ENCODE data around the gene ADIPOR2.

The ADIPOR2 gene

DNA sequence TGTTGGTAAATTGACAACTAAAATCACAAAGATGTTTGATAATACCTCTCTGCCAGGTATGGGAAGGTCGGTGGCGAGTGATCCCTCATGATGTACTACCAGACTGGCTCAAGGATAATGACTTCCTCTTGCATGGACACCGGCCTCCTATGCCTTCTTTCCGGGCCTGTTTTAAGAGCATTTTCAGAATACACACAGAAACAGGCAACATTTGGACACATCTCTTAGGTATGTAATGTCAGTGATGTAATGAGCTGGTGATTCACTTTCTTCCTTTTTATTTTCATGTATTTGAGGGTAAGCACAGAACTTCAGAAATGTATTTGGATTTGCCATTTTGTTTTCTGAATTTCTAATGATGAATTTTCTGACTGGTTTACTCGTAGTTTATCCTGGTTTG is 86.9 kb downstream of the ADIPOR2 start:
- DNase-seq = no peak

DNA sequence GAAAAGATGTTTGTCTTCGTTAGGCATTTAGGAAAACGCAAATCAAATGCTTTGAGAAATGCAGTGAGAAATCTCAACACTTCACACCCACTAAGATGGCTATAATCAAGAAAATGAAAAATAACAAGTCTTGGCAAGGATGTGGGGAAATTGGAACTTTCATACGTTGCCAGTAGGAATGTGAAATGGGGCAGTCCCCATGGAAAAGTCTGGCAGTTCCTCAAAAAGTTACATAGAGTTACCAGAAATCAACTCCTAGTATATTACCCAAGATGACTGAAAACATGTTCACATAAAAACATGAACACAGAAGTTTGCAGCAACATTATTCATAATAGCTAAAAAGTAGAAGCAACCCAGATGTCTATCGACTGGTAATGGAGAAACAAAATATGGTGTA is 88.0 kb downstream of the ADIPOR2 start:
- no peak for DNase-seq

DNA sequence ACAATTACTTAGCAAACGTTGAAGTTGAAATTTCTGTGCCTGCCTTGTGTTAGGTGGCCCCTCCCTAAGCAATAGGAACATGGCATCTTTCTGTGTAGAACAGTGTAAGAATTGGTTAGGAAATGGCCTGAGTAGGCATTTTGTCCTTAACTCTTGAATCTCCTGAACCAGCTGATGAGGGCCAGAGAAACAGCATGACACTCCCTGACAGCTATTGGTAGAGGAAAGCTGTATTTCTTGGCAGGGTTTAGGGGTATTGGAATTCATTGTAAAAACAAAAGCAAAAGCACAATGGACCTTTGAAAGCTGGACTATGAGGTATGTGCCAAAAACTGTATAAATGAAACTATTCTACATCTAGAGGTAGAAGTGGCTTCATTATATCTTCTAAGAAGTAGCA is 88.9 kb downstream of the ADIPOR2 start:
- no peak for DNase-seq

DNA sequence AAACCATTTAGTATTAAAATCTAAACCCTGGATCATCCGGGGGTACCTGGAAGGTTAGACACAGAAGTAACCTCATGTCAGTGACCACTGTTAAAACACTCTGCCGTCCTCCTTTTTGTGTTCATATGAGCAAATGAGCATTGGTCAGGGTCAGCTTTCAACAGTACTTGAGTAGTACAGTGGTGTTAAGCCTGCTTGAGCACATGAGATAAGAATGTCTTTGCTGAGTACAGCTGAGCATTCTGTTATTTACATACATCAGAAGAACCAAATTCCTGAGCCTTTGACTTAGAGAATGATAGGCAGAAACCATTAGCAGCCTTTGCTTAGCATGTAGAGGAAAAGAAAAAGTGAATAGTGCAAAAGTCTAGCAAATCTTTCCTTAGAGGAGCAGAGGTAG is 90.9 kb downstream of the ADIPOR2 start:
- DNase-seq = no peak

DNA sequence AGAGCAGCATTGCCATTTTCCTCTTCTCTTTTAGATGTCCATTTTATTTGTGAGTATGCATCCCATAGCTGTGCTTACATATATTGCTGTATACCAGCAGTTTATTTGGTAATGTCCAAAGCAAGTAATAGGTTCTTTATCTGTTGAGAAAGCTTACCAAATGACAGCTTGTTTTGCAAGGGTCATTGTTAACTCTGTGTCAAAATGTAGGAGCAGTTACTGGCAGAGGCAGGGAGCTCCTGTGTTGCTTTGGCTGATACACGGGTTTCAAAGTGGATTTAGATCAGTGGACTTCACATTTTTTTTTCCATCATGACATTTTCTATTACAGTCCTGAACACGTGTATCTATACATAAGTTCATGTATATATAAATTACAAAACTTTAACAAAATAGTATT is 91.3 kb downstream of the ADIPOR2 start:
- no peak for DNase-seq

DNA sequence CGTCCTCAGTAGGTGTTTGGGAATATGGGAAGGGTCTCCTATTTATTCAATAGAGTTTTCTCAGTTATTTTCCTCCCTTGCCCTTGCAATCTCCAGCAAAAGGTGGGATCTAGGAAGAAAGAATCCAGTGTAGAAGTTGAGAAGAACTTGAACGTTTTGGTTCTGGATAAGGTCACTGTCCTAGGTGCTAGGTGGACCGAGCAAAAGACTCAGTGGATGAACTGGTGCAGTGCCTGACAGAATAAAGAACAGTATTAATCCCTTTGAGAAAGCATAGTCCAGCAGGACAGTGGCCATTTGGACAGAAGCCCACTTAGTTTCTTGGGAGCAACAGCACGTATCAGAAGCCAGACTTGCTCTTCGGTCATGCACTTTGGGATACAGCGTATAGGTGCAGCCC is 96.8 kb downstream of the ADIPOR2 start:
- DNase-seq = no peak

DNA sequence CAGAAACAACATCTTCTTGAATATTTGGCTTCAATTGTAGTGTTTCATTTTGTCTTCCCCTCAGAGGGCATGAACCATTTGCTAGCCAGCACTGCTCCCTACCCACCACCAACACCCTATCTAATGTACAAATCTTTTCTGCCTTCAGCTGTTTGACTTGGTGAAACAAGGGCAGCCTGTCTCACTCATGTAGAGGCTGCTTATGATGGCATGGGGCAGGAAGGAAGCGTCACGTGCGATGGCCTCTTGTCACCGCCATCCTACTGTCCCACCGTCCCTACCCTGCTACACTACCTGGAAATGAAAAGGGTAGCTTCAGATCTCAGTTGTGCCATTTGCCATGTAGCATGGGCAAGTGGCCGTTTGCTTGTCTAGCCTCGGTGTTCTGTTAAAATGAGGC is 99.6 kb downstream of the ADIPOR2 start:
- no peak for DNase-seq

DNA sequence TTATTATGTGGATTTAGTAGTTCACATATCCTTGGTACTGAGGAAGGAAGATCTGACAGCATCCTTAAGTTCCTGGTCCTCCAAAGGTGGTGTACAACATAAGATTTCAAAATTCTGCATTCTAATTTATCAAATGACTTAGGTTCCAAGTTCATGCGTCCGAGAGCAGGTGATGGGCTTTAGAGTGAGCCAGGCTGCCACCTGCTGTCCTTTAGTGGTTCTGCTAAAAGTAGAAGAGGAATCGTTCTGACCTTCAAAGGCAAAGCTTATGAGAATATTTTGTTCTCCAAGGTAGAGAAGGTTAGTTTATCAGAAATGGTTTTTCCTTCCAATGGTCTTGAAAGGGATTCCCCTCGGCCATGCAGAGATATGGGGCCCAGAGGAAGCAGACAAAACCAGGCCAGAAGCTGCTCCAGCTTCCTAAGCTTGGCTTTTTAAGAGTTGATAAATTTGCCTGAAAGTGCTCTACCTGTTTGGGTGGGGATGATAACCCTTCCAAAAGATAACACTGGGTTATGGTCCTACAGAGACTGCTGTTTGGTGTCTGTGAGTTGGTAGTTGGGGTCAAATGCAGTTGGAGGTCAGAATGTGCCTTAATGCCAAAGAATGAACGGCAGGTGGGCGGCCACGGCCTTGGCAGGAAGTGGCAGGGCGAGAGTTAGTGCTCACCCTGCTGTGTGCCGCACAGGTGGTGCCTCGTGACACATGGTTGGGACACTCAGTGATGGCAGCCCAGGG is 100.4 kb downstream of the ADIPOR2 start:
- peak; percentile 25 to 71 (median 58) for DNase-seq

DNA sequence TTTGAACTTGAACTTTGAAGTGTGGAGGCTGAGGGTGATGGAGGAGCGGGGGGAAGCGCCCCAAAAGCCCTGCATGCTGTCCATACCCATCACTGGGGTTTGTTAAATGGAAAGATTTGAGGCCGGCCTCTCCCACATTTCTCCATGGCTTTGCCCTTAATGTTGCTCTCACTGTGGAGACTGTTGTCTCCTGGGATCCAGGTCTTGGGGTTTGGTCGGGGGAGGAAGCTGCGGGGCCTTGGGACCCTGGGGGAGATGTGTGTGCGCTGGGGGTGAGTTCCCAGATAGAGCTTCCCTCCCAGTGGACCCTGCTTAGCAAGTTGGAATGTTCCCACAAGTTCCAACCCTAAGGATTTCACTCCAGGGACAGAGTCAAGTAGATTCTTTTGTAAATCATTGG is 101.5 kb downstream of the ADIPOR2 start:
- no peak for DNase-seq

DNA sequence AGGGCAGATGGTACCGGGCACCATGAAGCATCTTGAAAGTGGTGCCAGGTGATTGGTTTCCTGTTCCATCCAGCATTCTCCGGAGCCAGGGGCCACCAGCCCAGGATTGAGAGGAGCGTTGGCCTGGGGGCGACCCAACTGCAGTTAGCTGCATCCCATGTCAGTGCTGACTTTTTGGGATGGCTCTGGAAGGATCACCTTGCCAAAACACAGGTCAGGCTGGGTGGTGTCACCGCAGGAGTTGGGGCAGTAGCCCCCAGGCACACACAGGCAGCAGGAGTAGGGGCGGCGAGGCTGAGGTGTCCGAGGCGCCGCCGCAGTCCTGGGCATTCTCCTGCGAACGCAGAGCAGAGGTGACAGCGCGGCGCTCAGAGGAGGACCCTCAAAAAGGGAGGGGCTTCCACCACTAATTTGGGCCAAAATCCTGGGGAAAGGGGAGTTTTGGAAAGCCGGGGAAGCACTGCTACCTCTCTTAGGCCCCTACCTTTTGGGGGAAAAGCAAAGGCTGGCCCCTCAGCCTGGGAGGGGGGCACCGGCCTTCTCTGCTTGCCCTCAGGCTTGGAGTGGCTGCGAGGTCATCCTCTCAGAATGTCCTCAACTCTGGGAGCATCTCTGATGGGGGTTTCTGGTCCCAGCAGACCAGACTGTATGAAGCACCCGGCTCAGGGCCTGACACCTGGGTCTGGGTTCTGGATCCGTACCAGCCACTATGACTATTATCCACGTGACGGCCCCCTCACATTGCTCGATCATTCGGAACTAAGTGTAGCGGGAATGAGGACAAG is 102.7 kb downstream of the ADIPOR2 start:
- DNase-seq = no peak

DNA sequence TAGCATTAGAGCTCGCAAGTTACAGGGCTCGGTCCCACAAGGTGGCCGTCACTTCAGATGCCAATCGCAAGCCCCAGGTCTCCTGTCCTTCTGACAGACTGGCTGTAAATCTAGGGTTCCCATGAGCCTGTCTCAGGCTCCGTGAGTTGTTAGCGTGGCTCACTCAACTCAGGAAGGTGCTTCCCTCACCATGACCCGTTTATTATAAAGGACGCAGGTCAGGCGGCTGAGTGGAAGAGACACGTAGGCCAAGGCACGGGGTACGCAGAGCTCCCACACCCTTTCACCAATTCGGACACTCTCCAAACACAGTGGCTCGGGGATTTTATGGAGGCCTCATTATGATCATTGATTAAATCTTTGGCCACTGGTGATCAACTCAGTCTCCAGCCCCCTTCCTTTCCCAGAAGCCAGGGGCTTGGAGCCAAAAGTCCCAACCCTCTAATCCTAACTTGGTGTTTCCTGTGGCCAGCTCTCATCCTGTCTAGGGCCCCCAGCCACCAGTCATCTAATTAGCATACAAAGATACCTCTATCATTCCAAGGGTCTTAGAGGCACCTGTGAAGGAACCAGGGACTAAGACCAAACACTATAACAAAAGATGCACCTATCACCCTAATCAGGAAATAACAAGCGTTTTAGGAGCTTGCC is 103.7 kb downstream of the ADIPOR2 start:
- no peak for DNase-seq

DNA sequence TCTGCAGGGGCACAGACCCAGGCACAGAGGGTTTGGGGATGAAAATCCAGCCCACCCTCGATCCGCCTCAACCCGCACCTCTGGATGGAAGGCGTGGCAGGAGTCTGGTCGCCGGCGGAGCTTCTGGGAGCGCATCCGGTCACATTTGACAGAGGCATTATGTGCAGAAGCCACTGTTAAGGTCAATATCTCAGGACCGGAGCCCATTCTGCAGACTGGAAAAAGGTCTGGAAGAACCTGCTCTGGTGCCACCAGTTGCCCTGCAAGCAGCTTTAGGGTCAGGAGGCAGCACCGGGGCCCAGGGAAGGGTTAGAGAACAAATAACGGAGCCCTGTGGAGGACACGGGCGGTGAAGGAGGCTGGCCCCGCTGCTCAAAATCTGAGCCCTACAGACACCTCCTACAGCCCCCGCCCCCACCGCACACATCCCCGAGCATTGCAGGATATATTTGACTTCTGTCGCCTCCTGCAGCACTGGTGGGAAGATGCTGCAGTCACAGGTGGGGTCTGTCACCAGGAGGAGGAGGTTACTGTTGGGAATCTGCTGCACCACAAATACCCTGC is 104.4 kb downstream of the ADIPOR2 start:
- DNase-seq = no peak

DNA sequence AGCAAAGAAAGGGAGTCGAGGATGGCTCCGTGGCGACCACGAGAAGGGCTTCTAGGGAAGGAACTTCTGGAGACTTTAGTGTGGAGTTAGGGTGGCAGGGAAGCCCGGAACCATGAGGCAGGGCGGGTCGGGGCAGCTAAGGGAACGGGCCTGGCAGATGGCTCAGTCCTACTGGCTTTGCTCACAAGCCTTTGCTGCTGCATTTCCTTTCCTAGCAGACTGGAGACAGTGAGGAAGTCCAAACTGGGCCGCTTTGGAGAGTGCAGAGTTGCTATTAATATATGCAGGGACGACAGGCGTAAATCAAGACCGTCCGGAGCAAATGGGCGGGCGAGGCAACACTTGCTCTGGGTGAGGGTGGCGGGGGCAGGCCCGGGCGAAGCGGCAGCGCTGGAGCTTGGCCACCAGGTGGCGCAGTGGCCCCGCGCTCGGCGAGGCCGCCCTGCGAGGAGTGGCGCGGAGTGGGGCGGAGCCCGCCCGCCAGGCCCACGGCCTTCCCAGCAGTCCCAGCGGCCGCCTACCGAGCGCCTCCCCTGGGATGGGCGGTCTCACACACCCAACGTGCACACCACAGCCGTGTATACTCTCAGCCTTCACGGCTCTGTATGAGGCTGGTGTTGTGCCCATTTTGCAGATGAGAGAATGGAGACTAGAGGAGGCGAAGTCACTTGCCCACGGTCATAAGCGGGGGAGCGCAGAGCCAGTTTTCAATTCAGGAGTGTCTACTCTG is 105.1 kb downstream of the ADIPOR2 start:
- DNase-seq = peak; percentile 86 to 93 (median 88)

DNA sequence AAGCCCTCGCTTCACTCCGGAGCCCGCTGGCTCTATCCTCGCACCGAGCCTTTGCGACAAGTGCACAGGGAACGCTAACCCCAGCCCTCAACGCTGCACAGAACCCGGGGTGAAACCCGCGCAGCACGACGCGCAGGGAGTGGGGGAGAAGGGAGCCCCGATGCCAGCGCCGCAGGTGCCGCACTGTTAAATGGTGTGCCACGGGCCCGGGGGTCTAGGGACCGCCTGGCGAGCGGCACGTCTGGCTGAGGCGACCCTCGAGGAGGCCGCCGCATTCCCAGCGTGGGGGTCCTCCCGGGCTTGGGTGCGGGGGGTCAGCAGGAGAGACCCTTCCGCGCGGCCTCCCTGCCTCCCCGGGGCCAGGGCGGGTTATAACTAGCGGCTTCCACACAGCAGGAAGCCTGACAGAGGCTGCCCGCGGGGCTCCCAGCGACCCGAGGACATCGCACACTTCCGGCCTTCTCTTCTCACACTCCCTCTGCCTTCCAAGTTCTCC is 105.7 kb downstream of the ADIPOR2 start:
- DNase-seq = peak in 5 of 6 experiments; percentile 14 to 70 (median 55)

DNA sequence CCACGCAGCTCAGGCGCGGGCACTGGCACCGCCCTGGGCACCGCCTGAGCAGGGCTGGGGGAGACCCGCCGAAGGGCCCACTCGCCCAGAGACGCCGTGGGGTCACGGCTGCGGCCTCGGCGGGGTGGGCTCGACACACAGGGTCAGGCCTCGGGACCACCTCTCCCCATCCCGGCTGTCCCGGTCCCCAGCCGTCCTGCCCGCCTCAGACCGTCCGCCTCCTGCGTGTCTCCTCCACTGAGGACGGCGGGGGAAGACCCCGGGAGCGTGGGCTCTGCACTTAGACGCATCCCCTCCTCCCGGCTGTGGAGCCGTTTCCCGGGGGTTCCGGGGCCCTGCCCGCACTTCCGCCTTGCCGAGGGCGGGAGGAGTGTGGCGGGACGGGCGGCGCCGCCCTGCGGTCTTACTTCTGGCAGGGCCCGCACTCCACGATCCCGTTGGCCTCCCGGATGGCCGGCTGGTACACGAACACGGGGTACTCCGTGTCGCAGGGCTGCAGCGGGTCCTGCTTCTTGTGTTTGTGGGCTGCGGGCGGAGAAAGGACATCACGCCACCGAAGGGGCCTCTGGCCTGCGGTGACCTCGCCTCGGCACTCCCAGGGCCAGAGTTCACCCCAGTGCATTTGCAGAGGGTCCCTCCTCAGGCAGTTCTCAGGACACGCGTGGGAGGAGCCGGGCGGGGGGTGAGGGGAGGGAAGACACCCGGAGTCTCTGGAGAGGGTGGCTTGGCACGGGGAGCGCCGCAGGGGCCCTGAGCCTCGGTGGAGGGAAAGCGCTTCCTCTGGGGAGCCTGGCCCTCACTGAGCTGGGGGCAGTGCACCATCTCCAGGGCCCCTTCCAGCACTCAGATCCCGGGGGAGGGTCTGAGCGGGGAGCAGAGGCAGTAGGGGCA is 106.4 kb downstream of the ADIPOR2 start:
- DNase-seq = peak; percentile 27 to 68 (median 44)

DNA sequence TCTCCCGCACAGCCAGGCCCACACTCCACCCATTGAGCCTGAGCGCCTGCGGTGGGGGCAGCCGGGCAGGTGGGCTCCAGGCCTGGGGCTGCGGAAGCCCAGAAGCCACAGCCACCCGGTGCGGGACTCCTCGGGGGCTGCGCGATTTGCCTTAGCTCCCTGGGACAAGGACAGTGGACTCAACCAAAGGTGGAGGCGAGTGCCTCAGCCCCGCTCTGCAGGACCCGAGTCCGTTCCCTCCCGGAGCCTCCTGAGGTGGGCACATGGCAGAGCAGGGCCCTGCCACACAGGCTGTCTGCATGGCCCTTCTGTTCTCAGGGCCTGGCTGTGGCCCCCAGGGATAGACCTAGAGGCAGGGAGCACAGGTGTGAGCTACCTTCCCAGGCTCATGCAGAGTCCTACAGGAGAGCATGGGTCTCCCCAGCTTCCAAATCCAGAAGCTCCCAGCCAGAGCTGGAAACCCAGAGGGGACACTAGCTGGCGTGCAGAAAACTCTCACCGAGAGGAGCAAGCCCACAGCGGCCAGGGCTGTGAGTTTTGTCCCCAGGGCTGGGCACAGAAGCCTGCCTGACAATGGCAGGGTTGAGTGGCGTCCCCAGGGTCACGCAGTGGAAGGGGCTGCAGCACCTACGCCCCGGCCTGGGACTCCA is 107.2 kb downstream of the ADIPOR2 start:
- no peak for DNase-seq

DNA sequence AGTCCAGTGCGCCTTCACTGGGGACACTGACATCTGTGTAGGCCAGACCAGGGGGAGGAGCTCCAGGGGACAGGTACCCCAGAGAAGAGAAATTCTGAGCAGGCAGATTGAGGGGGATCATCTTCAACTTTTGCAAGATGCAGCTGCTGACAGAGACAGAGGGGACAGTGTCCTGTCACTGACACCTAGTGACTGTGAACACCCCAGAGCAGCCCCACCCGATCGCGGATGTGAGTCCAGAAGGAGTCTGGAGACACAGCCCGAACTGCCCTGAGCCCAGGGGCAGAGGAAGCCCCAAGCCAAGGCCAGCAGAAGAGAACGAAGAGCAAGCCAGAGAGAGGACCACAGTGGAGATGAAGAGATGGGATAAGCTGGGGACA is 107.8 kb downstream of the ADIPOR2 start:
- DNase-seq = no peak

DNA sequence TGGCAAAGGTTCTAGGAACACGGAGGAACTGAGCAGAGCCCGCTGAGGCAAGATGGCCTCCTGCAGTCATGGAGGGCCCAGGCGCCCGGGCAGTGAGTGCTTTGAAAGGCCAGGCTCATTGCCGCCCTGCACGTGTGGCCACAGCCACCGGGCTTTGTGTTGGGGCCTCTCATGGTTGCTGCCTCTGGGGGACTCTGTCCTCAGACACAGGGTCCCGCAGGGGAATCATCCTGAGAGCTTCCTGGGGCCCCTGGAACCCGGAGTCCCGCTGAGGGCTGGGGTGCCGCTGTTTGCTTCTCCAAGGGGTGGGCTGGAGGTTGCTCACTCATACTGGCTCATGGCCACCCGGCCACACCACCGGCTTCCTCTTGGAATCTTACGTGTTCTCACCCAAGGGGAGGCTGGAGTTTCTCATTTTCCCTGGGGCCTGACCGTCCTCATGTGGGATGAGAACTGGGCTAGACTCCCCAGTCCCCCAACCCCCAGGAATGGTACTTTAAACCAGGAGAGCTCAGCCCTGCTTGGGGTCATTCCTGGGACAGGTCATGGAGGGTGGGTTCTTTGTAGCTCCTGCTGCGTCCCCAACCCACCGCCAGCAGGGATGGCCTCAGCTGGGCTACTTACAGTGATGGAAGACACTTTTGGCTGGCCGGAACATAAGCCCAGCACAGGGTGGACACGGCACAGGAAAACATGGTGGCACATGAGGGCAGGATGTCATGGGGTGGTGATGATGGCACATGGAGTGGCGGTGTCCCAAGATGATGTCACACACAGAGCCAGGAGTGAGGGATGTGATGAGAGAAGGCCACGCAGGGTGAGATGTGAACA is 108.4 kb downstream of the ADIPOR2 start:
- DNase-seq = no peak

DNA sequence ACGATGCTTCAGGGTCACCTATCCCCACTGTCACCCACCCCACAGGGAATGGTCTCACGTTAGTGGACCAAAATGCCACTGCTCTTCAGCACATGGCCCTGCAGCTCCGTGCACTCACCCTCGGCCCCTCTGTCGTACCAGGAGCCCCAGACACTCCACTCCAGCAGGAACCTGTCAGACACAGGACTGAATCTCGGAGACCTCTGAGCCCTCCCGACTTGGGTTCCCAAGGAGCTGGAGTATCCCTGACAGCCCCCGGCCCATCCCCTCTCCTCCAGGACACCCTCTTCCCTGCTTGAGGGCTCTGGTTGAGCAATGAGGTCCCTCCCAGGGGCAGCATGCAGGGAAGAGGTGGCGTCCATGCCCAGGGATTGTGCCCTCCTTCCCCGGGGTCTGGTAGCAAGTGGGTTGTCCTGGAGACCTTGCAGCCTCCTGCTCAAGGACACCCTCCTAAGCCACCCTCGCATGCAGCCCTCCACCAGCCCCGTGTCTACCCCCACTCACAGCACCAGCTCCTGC is 109.1 kb downstream of the ADIPOR2 start:
- DNase-seq = no peak

Measured in stimulated activated naive CD4-positive, alpha-beta T cell (primary cell).